ENCODE results near the gene ADAMTS20. TPM values are rescaled to one million over a fixed set of nuclear protein-coding genes. Genes with fewer than 3 reads are reported as not detected.

Gene ADAMTS20
- total and polyA plus RNA-seq, 10 of the 15 experiments (the other 5 are each of a cell fraction or from before 2014, with no cell fraction given) = 0.33 TPM; not detected in 9

- WGBS (ENCODE audit: insufficient coverage, insufficient replicate concordance, low lambda C conversion rate, missing lambda C conversion rate) = 86% methylated on average over 1 of the region's 1 CpG
- no peaks in the 10 kb centered on the region for H3K36me3 ChIP-seq (ENCODE audit: control insufficient read depth in 2 of 2, insufficient read depth in 2 of 2, low read length in 1 of 2)
- no peaks in the 10 kb centered on the region for H4K20me1 ChIP-seq (ENCODE audit: control insufficient read depth, insufficient read depth)
- no peak overlapping the region for H3K9ac ChIP-seq (ENCODE audit: control insufficient read depth, insufficient read depth, low read length)
- DNase-seq (ENCODE audit: low read depth, low spot score) (no peak), FAIRE-seq (no peak), ATAC-seq (no peak)
- H3K4me3 ChIP-seq = no peak overlapping the region
- SMC1A ChIA-PET (ENCODE audit: uncharacterized antibody, unreplicated experiment) = no interaction called here
- H3K27me3 ChIP-seq (replicated peaks in 1 of 2; ENCODE audit: control insufficient read depth in 2 of 2, insufficient read depth in 2 of 2, low read length in 1 of 2) = no peaks in the 10 kb centered on the region; a peak in 1 of 4 replicates
- no peaks in the 10 kb centered on the region for H3K4me1 ChIP-seq (ENCODE audit: control insufficient read depth, insufficient read depth, low read length)
- no peak overlapping the region for H3K4me2 ChIP-seq (ENCODE audit: control insufficient read depth, insufficient read depth)
- intact Hi-C loops (cut with micrococcal nuclease; ENCODE audit: unreplicated experiment) (no loop called here), in situ Hi-C loops (cut with MboI) (no loop called here)
- H2AFZ ChIP-seq (ENCODE audit: control insufficient read depth, low read depth, low read length) = no peak overlapping the region
- no peaks in the 10 kb centered on the region for H3K79me2 ChIP-seq (ENCODE audit: control insufficient read depth, insufficient read depth, low read length)
- no peak for TF ChIP-seq HDAC2 (IDR thresholded peaks at IDR 0.05)
- no peak for TF ChIP-seq SREBF1 (IDR thresholded peaks at IDR 0.05; ENCODE audit: low read length)
- TF ChIP-seq ZNF592 (IDR thresholded peaks at IDR 0.05) = no peak
- TF ChIP-seq CHD1 (IDR thresholded peaks at IDR 0.05; ENCODE audit: low read depth, low read length) = no peak
- TF ChIP-seq HDAC6 (IDR thresholded peaks at IDR 0.05; ENCODE audit: unreplicated experiment) = no peak
- no peak for TF ChIP-seq FOS (IDR thresholded peaks at IDR 0.05; ENCODE audit: borderline replicate concordance, extremely low read depth, insufficient read length)
- TF ChIP-seq YBX1 (IDR thresholded peaks at IDR 0.05) = no peak
- TF ChIP-seq RCOR1 (conservative IDR thresholded peaks at IDR 0.05; ENCODE audit: low read depth, low read length) = no peak
- TF ChIP-seq ETV6 (conservative IDR thresholded peaks at IDR 0.05 in 1 of 2, IDR thresholded peaks at IDR 0.05 in 1 of 2; ENCODE audit: borderline replicate concordance in 1 of 2, low read depth in 1 of 2) = no peak
- TF ChIP-seq NKRF (conservative IDR thresholded peaks at IDR 0.05) = no peak
- TF ChIP-seq NR2F1 (conservative IDR thresholded peaks at IDR 0.05) = no peak
- no peak for TF ChIP-seq MEF2B (IDR thresholded peaks at IDR 0.05; ENCODE audit: partially characterized antibody, poor library complexity, severe bottlenecking)
- TF ChIP-seq RFX5 (IDR thresholded peaks at IDR 0.05; ENCODE audit: low read depth, low read length) = no peak
- TF ChIP-seq REST (IDR thresholded peaks at IDR 0.05; ENCODE audit: low read depth, low read length) = no peak
- CTCF ChIA-PET = no interaction called here
- POLR2A ChIA-PET = no interaction called here
- H3K9me3 ChIP-seq (replicated peaks; ENCODE audit: control insufficient read depth, insufficient read depth, low read length) = no peaks in the 10 kb centered on the region
- RAD21 ChIA-PET (ENCODE audit: unreplicated experiment) = no interaction called here
- no TSS peak for BruUV-seq (replicated peaks)
- no peak overlapping the region for H3K27ac ChIP-seq (ENCODE audit: control insufficient read depth, insufficient read depth)
Measured at GRCh38 chr12:43357141-43357540, 194.9 kb downstream of the ADAMTS20 start.

Data from GM12878 (cell line).